A549 (cell line): Measurements from ENCODE around the gene PAK2.

Experiments used
- CBX8 ChIP-seq: fragments of 200-600 bp; sonication (generic); IDR thresholded peaks from 2 replicates; pipeline ENCODE4 v1.6.1; 2016
- EP300 ChIP-seq, 2 experiments: fragments of >200 bp; sonication (Bioruptor Twin); formaldehyde crosslinking; IDR thresholded peaks; 2 replicates in 1 of 2; 3 replicates in 1 of 2; pipeline ENCODE4 v1.6.1; 2016 to 2017
- POLR2AphosphoS2 ChIP-seq: conservative IDR thresholded peaks from 2 replicates; pipeline ENCODE4 v1.6.1; 2012; ENCODE audit warnings: low read length, improper control_type of control experiment, inconsistent platforms
- RAD21 ChIP-seq, 2 experiments: fragments of >200 bp in 1 of 2; sonication (Bioruptor Twin) in 1 of 2; formaldehyde crosslinking in 1 of 2; IDR thresholded peaks in 1 of 2; conservative IDR thresholded peaks in 1 of 2; 2 replicates in 1 of 2; 3 replicates in 1 of 2; pipeline ENCODE4 v1.6.1; 2012 to 2018; ENCODE audit warnings: inconsistent platforms in 1 of 2
- RFX5 ChIP-seq: fragments of 450-650 bp; IDR thresholded peaks from 2 replicates; pipeline ENCODE4 v1.7.1; 2014; ENCODE audit warnings: antibody characterized with exemption, mild to moderate bottlenecking, moderate library complexity
- SREBF2 ChIP-seq: fragments of 450-650 bp; IDR thresholded peaks from 2 replicates; pipeline ENCODE4 v1.6.1; 2014; ENCODE audit warnings: mild to moderate bottlenecking, moderate library complexity
- TF ChIP-seq, protein P1 (sequence below): fragments of >200 bp; sonication (Bioruptor Twin); formaldehyde crosslinking; IDR thresholded peaks from 3 replicates; pipeline ENCODE4 v1.5.1; 2016
- TF ChIP-seq, protein P2 (sequence below): fragments of 200-600 bp; sonication (generic); IDR thresholded peaks from 2 replicates; pipeline ENCODE4 v1.6.1; 2016; ENCODE audit warnings: antibody characterized with exemption, mild to moderate bottlenecking, moderate library complexity
- TF ChIP-seq, protein P3 (sequence below): fragments of 450-650 bp; IDR thresholded peaks from 2 replicates; pipeline ENCODE4 v1.6.1; 2014; ENCODE audit warnings: antibody characterized with exemption

DNA sequence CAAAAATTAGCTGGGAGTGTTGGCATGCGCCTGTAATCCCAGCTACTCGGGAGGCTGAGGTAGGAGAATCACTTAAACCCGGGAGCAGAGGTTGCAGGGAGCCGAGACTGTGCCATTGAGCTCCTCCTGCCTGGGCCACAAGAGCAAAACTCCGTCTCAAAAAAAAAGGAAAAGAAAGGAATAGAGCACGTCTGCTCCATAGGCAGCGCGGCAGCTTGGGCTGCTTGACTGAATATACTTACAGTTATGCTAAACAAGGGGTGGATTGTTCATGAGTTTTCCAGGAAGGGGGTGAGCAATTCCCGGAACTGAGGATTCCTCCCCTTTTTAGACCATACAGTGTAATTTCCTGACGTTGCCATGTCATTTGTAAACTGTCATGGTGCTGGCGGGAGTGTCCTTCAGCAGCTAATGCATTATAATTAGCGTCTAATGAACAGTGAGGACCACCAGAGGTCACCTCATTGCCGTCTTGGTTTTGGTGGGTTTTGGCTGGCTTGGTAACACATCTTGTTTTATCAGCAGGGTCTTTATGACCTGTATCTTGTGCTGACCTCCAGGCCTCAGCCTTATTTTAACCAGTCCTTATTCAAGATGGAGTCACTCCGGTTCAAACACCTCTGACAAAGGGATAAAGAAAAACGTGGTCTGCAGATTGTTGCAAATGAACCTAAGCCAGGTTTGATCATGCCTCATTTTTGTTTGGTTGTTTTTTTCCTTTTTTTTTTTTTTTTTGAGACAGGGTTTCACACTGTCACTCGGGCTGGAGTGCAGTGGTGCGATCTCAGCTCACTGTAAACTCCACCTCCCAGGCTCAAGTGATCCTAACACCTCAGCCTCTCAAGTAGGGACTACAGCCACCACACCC, 103.1 kb downstream of the PAK2 start:
- TF ChIP-seq CBX8 (no peak), RFX5 (no peak), POLR2AphosphoS2 (no peak), EP300 (IDR thresholded peaks at IDR 0.05) (no peak), RAD21 (conservative IDR thresholded peaks at IDR 0.05 in 1 of 2, IDR thresholded peaks at IDR 0.05 in 1 of 2) (no peak), SREBF2 (no peak)
- TF ChIP-seq, protein P1, sequence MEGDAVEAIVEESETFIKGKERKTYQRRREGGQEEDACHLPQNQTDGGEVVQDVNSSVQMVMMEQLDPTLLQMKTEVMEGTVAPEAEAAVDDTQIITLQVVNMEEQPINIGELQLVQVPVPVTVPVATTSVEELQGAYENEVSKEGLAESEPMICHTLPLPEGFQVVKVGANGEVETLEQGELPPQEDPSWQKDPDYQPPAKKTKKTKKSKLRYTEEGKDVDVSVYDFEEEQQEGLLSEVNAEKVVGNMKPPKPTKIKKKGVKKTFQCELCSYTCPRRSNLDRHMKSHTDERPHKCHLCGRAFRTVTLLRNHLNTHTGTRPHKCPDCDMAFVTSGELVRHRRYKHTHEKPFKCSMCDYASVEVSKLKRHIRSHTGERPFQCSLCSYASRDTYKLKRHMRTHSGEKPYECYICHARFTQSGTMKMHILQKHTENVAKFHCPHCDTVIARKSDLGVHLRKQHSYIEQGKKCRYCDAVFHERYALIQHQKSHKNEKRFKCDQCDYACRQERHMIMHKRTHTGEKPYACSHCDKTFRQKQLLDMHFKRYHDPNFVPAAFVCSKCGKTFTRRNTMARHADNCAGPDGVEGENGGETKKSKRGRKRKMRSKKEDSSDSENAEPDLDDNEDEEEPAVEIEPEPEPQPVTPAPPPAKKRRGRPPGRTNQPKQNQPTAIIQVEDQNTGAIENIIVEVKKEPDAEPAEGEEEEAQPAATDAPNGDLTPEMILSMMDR: no peak
- TF ChIP-seq, protein P2, sequence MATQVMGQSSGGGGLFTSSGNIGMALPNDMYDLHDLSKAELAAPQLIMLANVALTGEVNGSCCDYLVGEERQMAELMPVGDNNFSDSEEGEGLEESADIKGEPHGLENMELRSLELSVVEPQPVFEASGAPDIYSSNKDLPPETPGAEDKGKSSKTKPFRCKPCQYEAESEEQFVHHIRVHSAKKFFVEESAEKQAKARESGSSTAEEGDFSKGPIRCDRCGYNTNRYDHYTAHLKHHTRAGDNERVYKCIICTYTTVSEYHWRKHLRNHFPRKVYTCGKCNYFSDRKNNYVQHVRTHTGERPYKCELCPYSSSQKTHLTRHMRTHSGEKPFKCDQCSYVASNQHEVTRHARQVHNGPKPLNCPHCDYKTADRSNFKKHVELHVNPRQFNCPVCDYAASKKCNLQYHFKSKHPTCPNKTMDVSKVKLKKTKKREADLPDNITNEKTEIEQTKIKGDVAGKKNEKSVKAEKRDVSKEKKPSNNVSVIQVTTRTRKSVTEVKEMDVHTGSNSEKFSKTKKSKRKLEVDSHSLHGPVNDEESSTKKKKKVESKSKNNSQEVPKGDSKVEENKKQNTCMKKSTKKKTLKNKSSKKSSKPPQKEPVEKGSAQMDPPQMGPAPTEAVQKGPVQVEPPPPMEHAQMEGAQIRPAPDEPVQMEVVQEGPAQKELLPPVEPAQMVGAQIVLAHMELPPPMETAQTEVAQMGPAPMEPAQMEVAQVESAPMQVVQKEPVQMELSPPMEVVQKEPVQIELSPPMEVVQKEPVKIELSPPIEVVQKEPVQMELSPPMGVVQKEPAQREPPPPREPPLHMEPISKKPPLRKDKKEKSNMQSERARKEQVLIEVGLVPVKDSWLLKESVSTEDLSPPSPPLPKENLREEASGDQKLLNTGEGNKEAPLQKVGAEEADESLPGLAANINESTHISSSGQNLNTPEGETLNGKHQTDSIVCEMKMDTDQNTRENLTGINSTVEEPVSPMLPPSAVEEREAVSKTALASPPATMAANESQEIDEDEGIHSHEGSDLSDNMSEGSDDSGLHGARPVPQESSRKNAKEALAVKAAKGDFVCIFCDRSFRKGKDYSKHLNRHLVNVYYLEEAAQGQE: no peak
- TF ChIP-seq, protein P3, sequence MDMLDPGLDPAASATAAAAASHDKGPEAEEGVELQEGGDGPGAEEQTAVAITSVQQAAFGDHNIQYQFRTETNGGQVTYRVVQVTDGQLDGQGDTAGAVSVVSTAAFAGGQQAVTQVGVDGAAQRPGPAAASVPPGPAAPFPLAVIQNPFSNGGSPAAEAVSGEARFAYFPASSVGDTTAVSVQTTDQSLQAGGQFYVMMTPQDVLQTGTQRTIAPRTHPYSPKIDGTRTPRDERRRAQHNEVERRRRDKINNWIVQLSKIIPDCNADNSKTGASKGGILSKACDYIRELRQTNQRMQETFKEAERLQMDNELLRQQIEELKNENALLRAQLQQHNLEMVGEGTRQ: no peak
